SU-DHL-6 (cell line): ENCODE data around the gene ZSWIM5.

Source experiments
- EZH2phosphoT487 ChIP-seq: fragments of 200-600 bp; sonication (generic), shearing (Covaris generic); conservative IDR thresholded peaks from 2 replicates; pipeline ENCODE4 v1.6.1; 2018; ENCODE audit warnings: mild to moderate bottlenecking, antibody characterized with exemption, low read length, moderate library complexity, mixed read lengths
- TF ChIP-seq, protein P1 (sequence below): fragments of 200-600 bp; sonication (generic); IDR thresholded peaks from one replicate; pipeline ENCODE4 v1.5.1; 2017; ENCODE audit warnings: antibody characterized with exemption, mild to moderate bottlenecking, low read length, moderate library complexity; ENCODE audit not compliant: insufficient read depth, poor library complexity, severe bottlenecking

DNA sequence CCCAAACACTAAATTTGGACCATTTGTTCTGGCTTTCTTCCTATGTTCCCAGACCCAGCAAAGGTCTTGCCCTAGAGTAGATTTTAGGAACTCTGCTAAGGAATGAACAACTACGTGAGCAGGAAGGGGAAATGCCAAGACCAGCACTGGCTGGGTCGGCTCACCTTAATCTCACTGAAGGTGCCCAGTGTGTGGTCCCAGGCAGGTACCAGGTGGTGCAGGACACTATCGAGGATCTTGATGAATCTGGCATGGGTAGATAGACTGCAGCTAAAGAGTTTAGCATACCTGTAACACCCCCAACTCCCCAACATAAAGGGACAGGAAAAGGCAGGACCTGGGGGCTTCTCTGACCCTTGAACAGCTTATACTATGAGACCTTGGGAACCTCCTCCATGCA is 198.3 kb downstream of the ZSWIM5 start:
- TF ChIP-seq, protein P1, sequence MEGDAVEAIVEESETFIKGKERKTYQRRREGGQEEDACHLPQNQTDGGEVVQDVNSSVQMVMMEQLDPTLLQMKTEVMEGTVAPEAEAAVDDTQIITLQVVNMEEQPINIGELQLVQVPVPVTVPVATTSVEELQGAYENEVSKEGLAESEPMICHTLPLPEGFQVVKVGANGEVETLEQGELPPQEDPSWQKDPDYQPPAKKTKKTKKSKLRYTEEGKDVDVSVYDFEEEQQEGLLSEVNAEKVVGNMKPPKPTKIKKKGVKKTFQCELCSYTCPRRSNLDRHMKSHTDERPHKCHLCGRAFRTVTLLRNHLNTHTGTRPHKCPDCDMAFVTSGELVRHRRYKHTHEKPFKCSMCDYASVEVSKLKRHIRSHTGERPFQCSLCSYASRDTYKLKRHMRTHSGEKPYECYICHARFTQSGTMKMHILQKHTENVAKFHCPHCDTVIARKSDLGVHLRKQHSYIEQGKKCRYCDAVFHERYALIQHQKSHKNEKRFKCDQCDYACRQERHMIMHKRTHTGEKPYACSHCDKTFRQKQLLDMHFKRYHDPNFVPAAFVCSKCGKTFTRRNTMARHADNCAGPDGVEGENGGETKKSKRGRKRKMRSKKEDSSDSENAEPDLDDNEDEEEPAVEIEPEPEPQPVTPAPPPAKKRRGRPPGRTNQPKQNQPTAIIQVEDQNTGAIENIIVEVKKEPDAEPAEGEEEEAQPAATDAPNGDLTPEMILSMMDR, result no peak
- TF ChIP-seq EZH2phosphoT487, result no peak
